DOHH2 (cell line): ENCODE measurements around the gene BUD23.

Experiments
- H3F3A ChIP-seq: fragments of 200-600 bp; sonication (generic), shearing (Covaris generic); 2 replicates; pipeline ENCODE4 v1.6.0; 2016; ENCODE audit warnings: antibody characterized with exemption, mild to moderate bottlenecking; ENCODE audit not compliant: control insufficient read depth, insufficient read depth
- H3K27ac ChIP-seq: fragments of 200-600 bp; sonication (generic); 2 replicates; pipeline ENCODE4 v1.5.1; 2014; ENCODE audit warnings: low read depth, mild to moderate bottlenecking, low read length, moderate library complexity
- H3K27me3 ChIP-seq: fragments of 200-600 bp; sonication (generic); 2 replicates; pipeline ENCODE4 v1.6.1; 2014; ENCODE audit warnings: mild to moderate bottlenecking, low read length, mixed read lengths; ENCODE audit not compliant: control insufficient read depth
- H3K36me3 ChIP-seq: fragments of 200-600 bp; sonication (generic); 2 replicates; pipeline ENCODE4 v1.6.1; 2014; ENCODE audit warnings: mild to moderate bottlenecking, low read length, moderate library complexity, mixed read lengths; ENCODE audit not compliant: control insufficient read depth
- H3K4me1 ChIP-seq: fragments of 200-600 bp; sonication (generic); 2 replicates; pipeline ENCODE4 v1.6.1; 2014; ENCODE audit warnings: mild to moderate bottlenecking, low read length, mixed read lengths; ENCODE audit not compliant: control insufficient read depth
- H3K4me2 ChIP-seq: fragments of 200-600 bp; sonication (generic); 2 replicates; pipeline ENCODE4 v1.6.0; 2014; ENCODE audit warnings: mild to moderate bottlenecking, low read length, moderate library complexity
- H3K4me3 ChIP-seq: fragments of 200-600 bp; sonication (generic); 2 replicates; pipeline ENCODE4 v1.5.1; 2014; ENCODE audit warnings: mild to moderate bottlenecking, low read length, mixed read lengths
- H3K79me2 ChIP-seq: fragments of 200-600 bp; sonication (generic); 2 replicates; pipeline ENCODE4 v1.6.1; 2014; ENCODE audit warnings: mild to moderate bottlenecking, low read length, mixed read lengths; ENCODE audit not compliant: control insufficient read depth
- H3K9me2 ChIP-seq: fragments of 200-600 bp; sonication (generic); replicated peaks from 2 replicates; pipeline ENCODE4 v1.6.1; 2014; ENCODE audit warnings: mild to moderate bottlenecking, low read length, mixed read lengths; ENCODE audit not compliant: control insufficient read depth
- H3K9me3 ChIP-seq: fragments of 200-600 bp; sonication (generic); 2 replicates; pipeline ENCODE4 v1.6.1; 2014; ENCODE audit warnings: antibody characterized with exemption, low read length, mixed read lengths; ENCODE audit not compliant: control insufficient read depth, insufficient read depth
- H4K20me1 ChIP-seq: fragments of 200-600 bp; sonication (generic); 2 replicates; pipeline ENCODE4 v1.6.0; 2014; ENCODE audit warnings: low read depth, mild to moderate bottlenecking, antibody characterized with exemption, low read length, moderate library complexity; ENCODE audit not compliant: control insufficient read depth, insufficient read depth
- CTCF ChIP-seq: fragments of 200-600 bp; sonication (generic); IDR thresholded peaks from one replicate; pipeline ENCODE4 v1.5.1; 2014; ENCODE audit warnings: antibody characterized with exemption, mild to moderate bottlenecking, low read depth, low read length; ENCODE audit not compliant: poor library complexity, severe bottlenecking
- EZH2phosphoT487 ChIP-seq: fragments of 200-600 bp; sonication (generic); IDR thresholded peaks from 2 replicates; pipeline ENCODE4 v1.6.1; 2017; ENCODE audit warnings: borderline replicate concordance, mild to moderate bottlenecking, antibody characterized with exemption, low read length, moderate library complexity, mixed read lengths

BUD23 gene

GRCh38 chr7:73703225-73703624 is 19.8 kb downstream of the BUD23 start:
- Histone ChIP-seq H3K4me1 (peaks cover 13% of the 10 kb centered on the region), H3K27me3 (no peaks in the 10 kb centered on the region), H3K4me3 (no peak overlapping the region), H3K4me2 (no peak overlapping the region; the same call in 1 of the 2 replicates), H3K9me2 (no peaks in the 10 kb centered on the region), H3K27ac (no peak overlapping the region), H4K20me1 (no peaks in the 10 kb centered on the region), H3K9me3 (no peaks in the 10 kb centered on the region), H3K36me3 (peaks cover 17% of the 10 kb centered on the region), H3F3A (no peaks in the 10 kb centered on the region), H3K79me2 (no peaks in the 10 kb centered on the region)
- no peak for TF ChIP-seq CTCF

GRCh38 chr7:73703757-73704639 is 20.6 kb downstream of the BUD23 start:
- no peak overlapping the region for H3K4me3 ChIP-seq
- H3K4me1 ChIP-seq: peaks cover 13% of the 10 kb centered on the region
- no peaks in the 10 kb centered on the region for H3F3A ChIP-seq
- H3K27ac ChIP-seq: no peak overlapping the region
- no peaks in the 10 kb centered on the region for H3K79me2 ChIP-seq
- H3K4me2 ChIP-seq: peak overlapping the region; percentile 15; the same call in 1 of the 2 replicates
- no peaks in the 10 kb centered on the region for H3K9me3 ChIP-seq
- no peaks in the 10 kb centered on the region for H3K27me3 ChIP-seq
- TF ChIP-seq EZH2phosphoT487: no peak
- TF ChIP-seq CTCF: no peak
- no peaks in the 10 kb centered on the region for H4K20me1 ChIP-seq
- peaks cover 9% of the 10 kb centered on the region for H3K36me3 ChIP-seq
- H3K9me2 ChIP-seq: no peaks in the 10 kb centered on the region

- H3K36me3 ChIP-seq: no peaks in the 10 kb centered on the region; the same call in 1 of the 2 replicates
- peaks cover 13% of the 10 kb centered on the region for H3K4me1 ChIP-seq
- no peaks in the 10 kb centered on the region for H3K9me2 ChIP-seq
- no peaks in the 10 kb centered on the region for H3K27me3 ChIP-seq
- H3K79me2 ChIP-seq: no peaks in the 10 kb centered on the region
- H3K4me3 ChIP-seq: no peak overlapping the region
- H3F3A ChIP-seq: no peaks in the 10 kb centered on the region
- TF ChIP-seq CTCF: no peak
- no peak for TF ChIP-seq EZH2phosphoT487
- H3K4me2 ChIP-seq: no peak overlapping the region
- H4K20me1 ChIP-seq: no peaks in the 10 kb centered on the region
- no peak overlapping the region for H3K27ac ChIP-seq
- H3K9me3 ChIP-seq: no peaks in the 10 kb centered on the region
Measured at GRCh38 chr7:73704640-73705550, 21.5 kb downstream of the BUD23 start.
